Fibroblast of skin of right quadriceps (primary cell): ENCODE data around the gene TVP23B.
"Not testable (repeated sequence)": the region's sequence is repeated elsewhere in the genome, so short reads cannot be mapped to it uniquely, and the experiment has no call there.

Experiments used
- DNase-seq: peaks from one replicate; pipeline ENCODE4 v3.0.0-alpha.2; 2013

TVP23B gene

GRCh38 chr17:18794841-18795240 is 13.9 kb downstream of the TVP23B start:
- peak; percentile 29 for DNase-seq

- not testable (repeated sequence) for DNase-seq
These were observed 15.9 kb downstream of the TVP23B start for GRCh38 chr17:18796887-18797286.

- not testable (repeated sequence) for DNase-seq
These were observed 22.7 kb downstream of the TVP23B start for GRCh38 chr17:18803458-18804245.

- not testable (repeated sequence) for DNase-seq
These were observed 34.9 kb downstream of the TVP23B start for GRCh38 chr17:18815924-18816323.

GRCh38 chr17:18816489-18817371 is 35.7 kb downstream of the TVP23B start:
- peak; percentile 70 for DNase-seq

- DNase-seq = peak; percentile 4
These were observed 40.4 kb downstream of the TVP23B start for GRCh38 chr17:18821430-18821829.

GRCh38 chr17:18827613-18828012 is 46.6 kb downstream of the TVP23B start:
- DNase-seq = not testable (repeated sequence)

- no peak for DNase-seq
These were observed 67.5 kb downstream of the TVP23B start for GRCh38 chr17:18848501-18848900.

- DNase-seq = no peak
These were observed 69.7 kb downstream of the TVP23B start for GRCh38 chr17:18850679-18851078.

- no peak for DNase-seq
These were observed 70.2 kb downstream of the TVP23B start for GRCh38 chr17:18851201-18851600.

- DNase-seq = no peak
These were observed 74.0 kb downstream of the TVP23B start for GRCh38 chr17:18854956-18855355.

- peak; percentile 93 for DNase-seq
These were observed 75.0 kb downstream of the TVP23B start for GRCh38 chr17:18855831-18856569.
